ENCODE measurements around the gene KLHDC8B. TPM values are rescaled to one million over a fixed set of nuclear protein-coding genes. Genes with fewer than 3 reads are reported as not detected.

Gene KLHDC8B
- total RNA-seq, 1 experiment from 2014 or later = 21.5 TPM

DNA sequence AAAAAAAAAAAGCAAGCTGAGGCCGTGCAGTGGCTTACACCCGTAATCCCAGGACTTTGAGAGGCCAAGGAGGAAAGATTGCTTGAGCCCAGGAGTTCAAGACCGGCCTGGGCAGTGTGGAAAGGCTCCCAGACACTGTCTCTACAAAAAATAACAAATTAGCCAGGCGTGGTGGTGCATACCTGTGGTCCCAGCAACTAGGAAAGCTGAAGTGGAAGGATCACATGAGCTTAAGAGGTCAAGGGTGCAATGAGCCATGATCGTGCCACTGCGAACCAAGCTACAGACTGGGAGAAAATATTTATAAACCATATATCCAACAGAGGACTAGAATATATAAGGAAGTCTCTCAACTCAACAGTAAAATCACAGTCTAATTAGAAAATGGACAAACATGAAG lies 10.0 kb downstream of the KLHDC8B start:
- DNase-seq (ENCODE audit: low spot score) = no peak
- Mint-ChIP-seq H3K9me3 (peaks cover 22% of the 10 kb centered on the region; the same call in 1 of the 2 replicates), H3K4me3 (no peak overlapping the region), H3K4me1 (no peaks in the 10 kb centered on the region), H3K27me3 (ENCODE audit: low read depth) (peaks cover 4% of the 10 kb centered on the region), H3K27ac (no peak overlapping the region), H3K36me3 (no peaks in the 10 kb centered on the region)
- no peak for ATAC-seq
- TF ChIP-seq GRHL2 (CRISPR knock-in tag; IDR thresholded peaks at IDR 0.05; ENCODE audit: insufficient replicate concordance, severe bottlenecking) (no peak), ZNF281 (CRISPR knock-in tag; IDR thresholded peaks at IDR 0.05) (no peak), ERG (CRISPR knock-in tag; IDR thresholded peaks at IDR 0.05) (no peak), PRRX2 (CRISPR knock-in tag; IDR thresholded peaks at IDR 0.05) (no peak), TP53 (CRISPR knock-in tag; IDR thresholded peaks at IDR 0.05) (no peak), TCF7 (CRISPR knock-in tag; IDR thresholded peaks at IDR 0.05; ENCODE audit: low read depth) (no peak), GABPB1 (CRISPR knock-in tag; IDR thresholded peaks at IDR 0.05) (no peak), TEAD1 (CRISPR knock-in tag; IDR thresholded peaks at IDR 0.05) (no peak)
- TF ChIP-seq, protein P1, sequence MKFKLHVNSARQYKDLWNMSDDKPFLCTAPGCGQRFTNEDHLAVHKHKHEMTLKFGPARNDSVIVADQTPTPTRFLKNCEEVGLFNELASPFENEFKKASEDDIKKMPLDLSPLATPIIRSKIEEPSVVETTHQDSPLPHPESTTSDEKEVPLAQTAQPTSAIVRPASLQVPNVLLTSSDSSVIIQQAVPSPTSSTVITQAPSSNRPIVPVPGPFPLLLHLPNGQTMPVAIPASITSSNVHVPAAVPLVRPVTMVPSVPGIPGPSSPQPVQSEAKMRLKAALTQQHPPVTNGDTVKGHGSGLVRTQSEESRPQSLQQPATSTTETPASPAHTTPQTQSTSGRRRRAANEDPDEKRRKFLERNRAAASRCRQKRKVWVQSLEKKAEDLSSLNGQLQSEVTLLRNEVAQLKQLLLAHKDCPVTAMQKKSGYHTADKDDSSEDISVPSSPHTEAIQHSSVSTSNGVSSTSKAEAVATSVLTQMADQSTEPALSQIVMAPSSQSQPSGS (CRISPR knock-in tag; IDR thresholded peaks at IDR 0.05; ENCODE audit: borderline replicate concordance, low read depth) = no peak
- CTCF ChIA-PET = interaction anchor here (0.8 to 3.3 kb wide), 2 partner anchors 10 to 24 kb away, joined by 3 to 19 read pairs; partner anchors contain the start of gene KLHDC8B
- POLR2A ChIA-PET = no interaction called here

GRCh38 chr3:49182682-49183081 lies 11.3 kb downstream of the KLHDC8B start:
- no peak overlapping the region for H3K27ac Mint-ChIP-seq
- no peak overlapping the region for H3K4me3 Mint-ChIP-seq
- ChIA-PET CTCF (no interaction called here), POLR2A (no interaction called here)
- no peaks in the 10 kb centered on the region for H3K36me3 Mint-ChIP-seq
- H3K27me3 Mint-ChIP-seq (ENCODE audit: low read depth) = peaks cover 10% of the 10 kb centered on the region
- no peak for DNase-seq (ENCODE audit: low spot score)
- no peak for ATAC-seq
- H3K4me1 Mint-ChIP-seq = no peaks in the 10 kb centered on the region
- H3K9me3 Mint-ChIP-seq = peaks cover 22% of the 10 kb centered on the region; the same call in 1 of the 2 replicates
- TF ChIP-seq FOXJ3 (CRISPR knock-in tag; IDR thresholded peaks at IDR 0.05; ENCODE audit: borderline replicate concordance) (no peak), ATF3 (CRISPR knock-in tag; conservative IDR thresholded peaks at IDR 0.05) (no peak), SP1 (CRISPR knock-in tag; conservative IDR thresholded peaks at IDR 0.05) (no peak), ZNF281 (CRISPR knock-in tag; IDR thresholded peaks at IDR 0.05) (no peak), ZNF671 (CRISPR knock-in tag; IDR thresholded peaks at IDR 0.05) (no peak), MLX (CRISPR knock-in tag; IDR thresholded peaks at IDR 0.05) (no peak), NFATC4 (CRISPR knock-in tag; IDR thresholded peaks at IDR 0.05) (no peak), ZNF219 (CRISPR knock-in tag; IDR thresholded peaks at IDR 0.05; ENCODE audit: borderline replicate concordance) (no peak), ATF6 (CRISPR knock-in tag; IDR thresholded peaks at IDR 0.05) (no peak), NR3C1 (CRISPR knock-in tag; conservative IDR thresholded peaks at IDR 0.05; ENCODE audit: low read depth) (no peak)
- TF ChIP-seq, protein P2, sequence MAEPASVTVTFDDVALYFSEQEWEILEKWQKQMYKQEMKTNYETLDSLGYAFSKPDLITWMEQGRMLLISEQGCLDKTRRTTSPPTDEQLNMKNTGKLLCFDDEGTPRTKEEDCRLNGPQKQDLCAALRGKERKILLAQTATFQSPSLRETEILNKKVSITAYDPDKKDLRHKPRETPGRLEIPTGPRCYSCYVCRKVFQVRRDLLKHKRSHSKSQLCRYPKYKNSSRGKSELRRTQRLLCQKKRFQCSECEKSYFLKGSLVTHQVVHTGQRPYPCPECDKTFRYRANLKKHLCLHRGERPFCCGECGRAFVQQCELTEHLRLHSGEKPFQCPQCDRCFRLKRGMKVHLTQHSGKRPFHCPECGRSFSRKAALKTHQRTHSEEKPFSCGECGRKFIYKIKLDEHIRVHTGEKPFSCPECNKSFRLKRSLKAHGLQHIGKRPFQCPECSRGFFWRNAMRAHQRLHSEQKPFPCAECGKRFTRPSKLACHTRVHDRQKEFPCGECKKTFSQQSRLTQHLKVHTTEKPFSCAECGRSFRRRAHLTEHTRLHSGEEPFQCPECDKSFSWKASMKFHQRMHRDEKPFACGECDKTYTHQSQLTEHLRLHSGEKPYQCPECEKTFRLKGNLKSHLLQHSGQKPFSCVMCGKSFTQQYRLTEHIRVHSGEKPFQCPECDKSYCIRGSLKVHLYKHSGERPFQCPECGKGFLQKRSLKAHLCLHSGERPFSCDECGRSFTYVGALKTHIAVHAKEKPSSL (CRISPR knock-in tag; conservative IDR thresholded peaks at IDR 0.05) = no peak
- TF ChIP-seq, protein P3, sequence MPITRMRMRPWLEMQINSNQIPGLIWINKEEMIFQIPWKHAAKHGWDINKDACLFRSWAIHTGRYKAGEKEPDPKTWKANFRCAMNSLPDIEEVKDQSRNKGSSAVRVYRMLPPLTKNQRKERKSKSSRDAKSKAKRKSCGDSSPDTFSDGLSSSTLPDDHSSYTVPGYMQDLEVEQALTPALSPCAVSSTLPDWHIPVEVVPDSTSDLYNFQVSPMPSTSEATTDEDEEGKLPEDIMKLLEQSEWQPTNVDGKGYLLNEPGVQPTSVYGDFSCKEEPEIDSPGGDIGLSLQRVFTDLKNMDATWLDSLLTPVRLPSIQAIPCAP (CRISPR knock-in tag; IDR thresholded peaks at IDR 0.05) = no peak
